ENCODE results near the gene GGCT.
A peak's percentile ranks its signal among the peaks of the same experiment; 100 is the strongest.

The GGCT gene

DNA sequence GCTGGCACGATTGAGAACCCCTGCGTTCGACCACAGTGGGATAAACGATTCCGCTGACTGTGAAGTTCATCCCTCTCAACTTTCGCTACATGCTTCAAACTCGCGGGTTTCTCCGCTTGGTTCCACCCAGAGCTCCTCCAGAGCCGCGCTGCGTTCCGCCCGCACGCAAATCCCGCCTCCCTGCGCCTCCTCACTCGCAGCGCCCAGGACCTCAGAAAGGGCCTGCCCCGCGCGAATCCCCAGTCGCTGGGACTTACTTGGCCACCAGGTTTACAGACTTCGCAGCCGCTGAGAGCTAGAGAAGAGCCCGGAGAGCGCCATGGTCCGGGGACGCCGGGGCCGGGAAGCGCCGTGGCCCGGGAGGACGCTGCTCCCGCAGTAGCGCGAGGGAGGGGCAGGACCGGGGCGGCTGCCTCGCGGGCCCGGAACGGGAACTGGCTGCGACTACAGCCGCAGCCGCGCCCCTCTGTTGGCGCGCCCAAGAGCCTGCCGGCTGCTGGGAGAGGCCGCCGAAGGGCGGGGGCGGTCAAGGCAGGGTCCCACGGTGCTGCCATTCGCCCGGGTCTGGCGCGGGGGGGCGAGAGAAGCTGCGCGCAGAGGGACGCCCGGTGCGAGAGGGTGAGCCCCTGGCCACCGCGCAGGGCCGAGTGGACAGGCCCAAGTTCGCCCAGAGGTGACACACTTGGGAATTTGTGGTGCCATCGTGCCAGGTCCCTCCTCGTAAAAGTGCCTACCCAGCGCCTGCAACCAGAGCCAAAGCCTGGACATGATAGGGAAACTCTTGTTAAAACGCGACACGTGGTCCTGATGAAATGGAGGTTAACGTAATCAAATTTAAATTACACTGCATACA is 26.1 kb downstream of the GGCT start, which contains the start of gene NOD1:
Gene NOD1, minus strand, starts transcription at position 436 of the 853 bp plus-strand sequence. CDS start 21,863 bp downstream, outside the sequence.
- DNase-seq (ENCODE audit: low read depth): no peak

DNA sequence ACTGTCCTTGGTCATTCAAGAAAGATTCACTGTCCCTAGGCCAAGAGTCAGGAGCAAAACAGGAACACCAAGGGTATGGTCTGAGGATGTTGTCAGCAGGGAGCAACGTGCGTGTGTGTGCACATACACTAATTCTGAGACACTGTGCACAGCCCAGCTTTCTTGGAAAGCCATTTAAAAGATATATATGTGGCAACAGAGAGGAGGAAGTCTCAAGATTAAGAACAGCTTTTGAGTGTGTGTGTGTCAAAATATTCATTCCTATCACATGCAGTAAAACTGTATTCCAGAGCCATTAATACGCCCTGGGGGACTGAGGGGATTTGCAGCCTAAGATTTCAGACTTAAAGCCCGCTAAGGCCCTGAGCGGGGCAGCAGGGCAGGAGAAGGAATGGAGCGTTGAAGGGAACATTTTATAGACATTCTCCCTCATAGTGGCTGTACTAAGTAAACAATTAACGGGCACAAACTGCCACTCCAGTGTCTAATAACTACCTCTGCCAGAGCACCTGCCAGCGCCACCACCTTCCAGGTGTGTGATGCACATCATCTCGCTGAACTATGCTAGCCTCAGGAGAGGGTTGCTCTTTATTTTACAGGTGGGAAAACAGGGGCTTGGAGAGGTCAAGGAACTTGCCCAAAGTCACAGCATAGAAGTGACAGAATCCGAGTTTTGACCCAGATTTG is 28.0 kb downstream of the GGCT start:
- DNase-seq (ENCODE audit: low read depth): no peak

DNA sequence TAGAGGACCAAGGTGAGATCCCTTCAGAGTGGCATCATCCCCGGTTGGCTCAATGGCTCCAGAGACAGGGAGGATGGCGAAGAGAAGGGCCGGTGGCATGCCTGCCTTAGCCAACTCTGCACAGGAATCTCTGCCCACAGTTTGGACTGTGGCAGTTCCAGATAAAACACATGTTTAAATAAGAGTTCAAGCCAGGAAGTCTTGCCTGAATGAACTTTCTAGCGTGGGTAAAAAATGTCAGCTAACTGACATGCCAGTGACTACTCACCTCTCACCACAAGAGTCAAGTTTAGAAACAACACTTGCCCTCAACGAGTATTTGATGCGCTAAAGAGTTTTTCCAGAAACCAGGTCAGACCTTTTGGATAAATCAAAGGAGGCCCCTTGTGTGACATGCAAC is 29.0 kb downstream of the GGCT start:
- DNase-seq (ENCODE audit: low read depth): no peak

DNA sequence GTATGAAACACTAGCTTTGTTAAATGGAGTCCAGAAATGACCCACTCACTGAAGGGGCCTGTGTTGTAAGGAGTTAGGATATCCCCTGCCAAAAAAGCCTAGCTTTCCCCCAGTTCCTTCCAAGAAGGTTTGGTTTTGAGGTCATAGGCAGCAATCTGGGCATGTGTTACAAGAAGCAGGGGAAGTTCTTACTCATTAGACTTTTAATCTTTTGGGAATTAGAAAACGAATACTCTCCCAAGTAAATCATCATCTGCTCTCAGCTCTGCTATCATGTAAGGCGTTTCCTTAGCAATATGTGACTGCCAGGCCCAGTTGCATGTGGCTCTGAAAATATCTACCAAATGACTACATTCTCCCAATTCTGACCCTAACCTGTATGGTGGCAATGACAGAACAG is 29.7 kb downstream of the GGCT start:
- DNase-seq (ENCODE audit: low read depth): no peak

DNA sequence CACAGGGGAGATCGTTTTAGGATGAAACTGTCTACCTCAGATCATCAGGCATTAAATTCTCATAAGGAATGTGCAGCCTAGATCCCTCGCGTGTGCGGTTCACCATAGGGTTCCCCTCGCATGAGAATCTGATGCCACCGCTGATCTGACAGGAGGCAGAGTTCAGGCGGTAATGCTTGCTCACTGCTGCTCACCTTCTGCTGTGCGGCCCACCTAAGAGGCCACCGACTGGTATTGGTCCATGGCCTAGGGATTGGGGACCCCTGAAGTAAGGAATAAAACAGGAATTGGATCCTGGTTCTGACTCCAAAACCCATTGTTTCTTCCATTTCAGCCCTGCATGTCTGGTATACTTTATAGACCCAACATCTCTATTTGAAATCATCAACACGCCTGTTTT is 30.1 kb downstream of the GGCT start:
- no peak for DNase-seq (ENCODE audit: low read depth)

DNA sequence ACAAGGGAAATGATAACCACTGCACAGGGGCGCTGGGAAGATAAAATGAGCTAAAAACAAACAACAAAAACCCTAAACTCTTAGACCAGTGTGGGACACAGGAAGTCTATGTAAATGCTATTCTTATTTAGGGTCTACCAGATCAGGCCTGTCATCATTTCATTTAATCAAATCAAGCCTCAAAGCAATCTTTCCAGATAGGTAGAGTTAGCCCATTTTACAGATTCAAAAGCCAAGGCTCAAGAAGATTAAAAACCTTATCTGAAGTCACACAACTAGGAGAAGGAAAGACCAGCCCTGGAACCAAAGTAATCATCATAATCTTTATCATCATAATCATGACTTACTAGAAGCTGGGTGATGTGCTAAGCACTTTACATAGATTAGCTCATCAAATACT is 30.7 kb downstream of the GGCT start:
- no peak for DNase-seq (ENCODE audit: low read depth)

DNA sequence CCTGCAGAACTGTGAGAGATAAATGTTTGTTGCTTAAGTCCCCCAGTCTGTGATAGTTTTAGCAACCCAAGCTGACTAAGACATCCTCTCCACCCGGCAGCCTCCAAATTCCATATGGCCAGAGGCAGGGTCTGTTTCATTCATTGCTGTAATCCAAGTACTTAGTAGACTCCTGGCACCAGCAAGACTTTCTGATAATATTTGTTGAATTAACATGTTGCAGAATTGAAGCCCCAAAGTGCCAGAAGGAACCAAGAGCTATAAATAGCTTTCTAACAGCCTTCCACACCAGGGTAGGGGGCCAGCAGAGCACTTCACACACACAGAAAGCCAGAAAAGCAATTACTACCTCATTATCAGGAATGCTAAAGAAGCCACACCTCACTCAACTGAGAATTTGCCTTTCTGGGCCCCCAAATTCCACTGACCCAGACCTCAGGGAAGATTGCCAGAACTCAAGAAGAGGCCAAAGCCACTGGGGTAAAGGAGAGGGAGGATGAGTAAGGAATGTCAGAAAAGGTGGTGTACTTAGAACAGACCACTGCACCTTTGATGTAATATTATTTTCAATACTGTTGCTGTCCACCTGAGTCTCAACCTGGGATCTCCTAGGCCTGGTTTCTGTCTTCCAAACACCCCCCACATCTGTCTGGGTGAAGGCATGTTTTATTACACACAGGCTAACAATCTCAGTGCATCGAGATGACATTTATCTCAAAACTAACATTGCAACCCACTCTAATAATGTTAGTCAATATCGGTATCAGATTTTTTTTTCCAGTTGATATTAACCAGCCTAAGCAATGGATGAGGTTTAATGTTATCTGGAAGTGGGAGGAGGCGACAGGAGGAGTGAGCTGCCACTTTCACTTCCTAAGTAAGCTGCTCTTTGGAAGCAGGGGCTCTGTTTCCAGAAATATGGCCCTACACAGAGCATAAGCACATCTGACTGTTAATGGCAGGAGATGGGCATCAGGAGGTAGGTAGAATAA is 31.5 kb downstream of the GGCT start:
- no peak for DNase-seq (ENCODE audit: low read depth)

DNA sequence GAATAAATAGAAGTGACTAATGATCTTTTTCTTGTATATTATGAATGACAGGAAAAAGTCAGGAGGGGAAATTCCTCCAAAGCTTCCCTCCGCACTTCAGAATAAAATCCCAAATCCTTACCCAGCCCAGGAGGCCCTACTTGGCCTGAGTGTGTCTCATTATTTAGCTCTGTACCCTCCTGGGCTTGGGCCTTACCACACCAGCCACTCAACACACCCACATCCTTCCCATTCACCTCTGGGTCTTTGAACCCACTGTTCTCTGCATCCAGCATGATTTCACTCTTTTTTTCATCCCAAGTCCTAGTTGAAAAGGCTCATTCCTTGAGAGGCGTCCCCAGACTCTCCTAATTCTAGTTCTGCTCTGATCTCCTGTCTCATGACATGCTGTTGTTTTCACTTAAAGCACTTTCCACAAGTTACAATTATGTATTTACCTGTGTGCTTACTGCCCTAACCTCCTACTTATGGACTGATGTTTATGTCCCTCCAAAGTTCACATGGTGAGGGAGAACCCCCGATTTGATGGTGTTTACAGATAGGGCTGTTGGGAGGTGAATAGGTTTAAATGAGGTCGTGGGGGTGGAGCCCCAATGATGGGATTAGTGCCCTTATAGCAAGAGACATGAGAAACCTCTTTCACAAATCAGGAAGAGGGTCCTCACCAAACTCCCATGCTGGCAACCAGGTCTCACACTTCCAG is 32.4 kb downstream of the GGCT start:
- DNase-seq (ENCODE audit: low read depth): no peak

DNA sequence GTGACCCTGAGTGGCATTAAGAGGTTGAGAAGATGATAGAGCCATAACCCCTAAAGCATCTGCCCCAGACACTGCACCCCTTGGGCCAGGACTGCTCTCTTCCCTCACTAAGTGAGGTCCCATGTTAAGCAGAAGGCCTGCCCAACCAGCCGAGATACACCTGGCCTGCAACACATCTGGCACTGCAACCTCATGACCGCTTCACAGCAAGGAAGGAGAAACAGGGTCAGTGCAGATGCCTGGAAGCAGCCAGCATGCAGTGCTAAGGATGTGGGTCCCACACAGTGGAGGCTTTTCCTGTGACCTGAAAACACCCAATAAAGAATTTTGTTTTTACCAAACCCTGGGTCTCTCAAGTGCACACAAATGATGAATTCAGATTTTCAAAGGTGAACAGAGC is 33.4 kb downstream of the GGCT start:
- DNase-seq (ENCODE audit: low read depth): no peak

DNA sequence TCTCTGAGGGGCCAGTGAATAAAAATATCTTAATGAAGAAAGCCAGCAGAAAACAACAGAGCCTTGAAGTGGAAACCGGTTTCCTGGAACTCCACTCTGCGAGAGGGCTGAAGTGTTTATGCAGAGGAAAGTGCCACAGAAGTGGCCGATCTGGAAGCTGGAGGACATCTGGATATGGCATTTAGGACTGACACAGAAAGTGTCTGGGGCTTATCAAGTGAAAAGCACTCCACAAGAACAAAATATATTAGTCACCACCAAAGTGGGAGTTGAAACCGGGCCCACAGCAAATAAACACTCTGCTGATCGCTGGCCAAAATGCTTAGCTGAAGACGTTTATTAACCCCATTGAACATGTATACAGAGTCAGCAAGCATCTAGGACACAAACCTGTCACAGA is 33.9 kb downstream of the GGCT start:
- DNase-seq (ENCODE audit: low read depth): no peak

DNA sequence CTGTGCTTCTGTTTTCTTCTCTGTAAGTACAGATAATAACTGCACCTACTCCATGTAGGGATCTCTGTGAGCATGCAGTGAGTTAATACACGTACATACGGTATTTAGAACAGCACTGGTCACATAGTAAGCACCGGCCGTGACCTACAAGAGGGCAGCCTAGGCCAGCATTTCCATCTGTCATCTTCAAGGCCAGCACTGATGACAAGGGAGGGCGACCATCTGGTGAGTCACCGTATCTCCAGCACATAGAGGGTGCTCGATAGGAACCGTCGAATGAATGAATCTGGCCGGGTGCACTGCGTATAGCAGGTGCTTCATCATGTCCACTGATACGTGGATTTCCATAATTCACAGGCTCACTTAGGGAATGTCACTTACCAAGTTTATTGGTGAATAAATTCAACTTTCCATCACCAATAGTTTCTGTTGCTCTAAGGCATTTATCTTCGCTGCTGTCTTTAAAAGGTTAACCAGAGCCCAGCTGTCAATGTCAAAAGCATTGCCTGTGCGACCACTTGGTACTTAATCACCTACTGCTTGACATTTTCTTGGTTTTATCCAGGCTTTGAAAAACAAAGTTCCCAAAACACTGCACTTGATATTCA is 34.4 kb downstream of the GGCT start:
- no peak for DNase-seq (ENCODE audit: low read depth)

DNA sequence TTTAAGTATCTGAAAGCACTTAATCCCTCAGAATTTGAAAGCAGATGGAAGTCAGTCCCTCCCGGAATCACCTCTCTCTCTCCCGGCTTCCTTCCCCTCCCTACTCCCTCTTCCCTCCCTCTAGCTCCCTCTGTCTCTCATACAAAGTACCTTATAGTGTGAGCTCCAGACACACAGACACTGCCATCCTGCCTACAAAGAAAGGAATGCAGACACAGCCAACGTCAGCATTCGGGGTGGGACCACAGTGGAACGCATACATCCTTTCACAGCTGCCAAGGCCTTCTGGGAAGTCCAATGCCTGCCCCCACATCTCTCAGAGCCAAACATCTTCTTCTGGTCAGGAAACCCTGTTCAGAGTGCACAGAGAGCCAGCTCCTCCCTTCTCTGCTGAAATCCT is 35.3 kb downstream of the GGCT start:
- peak; percentile 79 for DNase-seq (ENCODE audit: low read depth)

DNA sequence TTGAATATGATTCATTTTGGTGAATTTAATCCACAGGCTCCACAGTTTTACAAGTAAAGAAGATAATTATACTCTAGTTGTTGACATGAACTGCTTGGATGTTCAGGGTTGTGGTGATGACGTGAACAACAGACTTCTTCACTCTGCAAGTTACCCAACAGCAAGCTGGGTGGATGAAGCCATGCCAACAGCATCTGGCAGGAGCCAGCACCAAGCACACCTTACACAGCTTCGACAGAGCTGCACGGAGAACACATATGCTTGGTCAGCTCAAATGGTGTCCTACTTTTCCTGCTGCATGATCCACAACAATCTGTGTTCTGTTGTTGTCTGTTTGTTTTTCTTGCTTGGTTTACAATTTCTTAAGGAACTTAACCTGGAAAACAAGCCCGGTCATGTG is 35.8 kb downstream of the GGCT start:
- no peak for DNase-seq (ENCODE audit: low read depth)

DNA sequence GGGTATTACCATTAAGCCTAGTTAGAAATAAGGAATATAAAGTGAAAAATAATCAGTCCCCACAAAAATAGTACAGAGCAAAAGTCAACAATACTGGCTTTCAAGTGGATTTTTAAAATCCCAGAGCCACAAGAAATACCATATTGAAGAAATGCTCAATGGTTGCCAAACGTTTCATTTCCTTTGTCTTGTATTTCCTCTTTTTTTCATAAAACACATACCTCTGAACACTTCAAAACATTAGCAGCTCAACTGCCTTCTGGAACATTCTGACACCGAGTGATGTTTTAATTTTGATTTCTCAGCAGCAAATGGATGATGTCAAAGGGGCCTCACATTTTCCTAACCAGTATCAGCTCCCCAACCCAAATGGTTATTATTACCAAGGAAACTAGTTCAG is 36.6 kb downstream of the GGCT start:
- no peak for DNase-seq (ENCODE audit: low read depth)

DNA sequence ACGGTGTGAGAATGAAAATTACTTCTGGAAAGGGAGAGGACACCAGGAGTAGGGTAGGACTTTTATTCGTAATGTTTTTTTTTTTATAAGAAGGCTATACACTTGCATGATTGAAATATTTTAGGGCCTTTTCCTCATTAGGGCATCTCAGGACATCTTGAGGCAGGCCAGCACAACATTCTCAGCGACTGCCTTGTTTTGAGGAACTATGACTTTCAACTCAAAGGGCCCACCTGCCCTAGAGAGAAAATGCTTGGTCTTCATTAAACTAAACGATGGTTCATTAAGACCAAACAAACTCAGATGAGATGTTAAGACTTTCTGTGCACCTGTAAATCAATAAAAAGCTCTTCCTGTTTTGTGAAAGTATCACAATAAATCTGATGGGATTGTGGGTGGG is 37.4 kb downstream of the GGCT start:
- no peak for DNase-seq (ENCODE audit: low read depth)

DNA sequence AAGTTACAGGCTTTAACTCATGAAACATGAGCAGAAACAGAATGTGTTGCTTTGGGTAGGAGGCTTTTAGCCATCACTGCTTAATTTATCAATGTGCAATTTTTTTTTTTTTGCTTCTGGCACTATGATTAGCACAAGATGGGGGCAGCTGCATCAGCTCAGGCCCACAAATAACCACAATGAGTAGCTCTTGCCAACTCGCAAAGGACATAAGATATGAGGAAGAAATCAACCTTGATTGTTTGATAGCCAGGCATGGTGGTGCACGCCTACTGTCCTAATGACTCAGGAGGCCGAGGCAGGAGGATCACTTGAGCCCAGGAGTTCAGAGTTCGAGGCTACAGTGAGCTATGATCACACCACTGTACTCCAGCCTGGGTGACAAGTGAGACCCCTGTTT is 38.4 kb downstream of the GGCT start:
- DNase-seq (ENCODE audit: low read depth): no peak

DNA sequence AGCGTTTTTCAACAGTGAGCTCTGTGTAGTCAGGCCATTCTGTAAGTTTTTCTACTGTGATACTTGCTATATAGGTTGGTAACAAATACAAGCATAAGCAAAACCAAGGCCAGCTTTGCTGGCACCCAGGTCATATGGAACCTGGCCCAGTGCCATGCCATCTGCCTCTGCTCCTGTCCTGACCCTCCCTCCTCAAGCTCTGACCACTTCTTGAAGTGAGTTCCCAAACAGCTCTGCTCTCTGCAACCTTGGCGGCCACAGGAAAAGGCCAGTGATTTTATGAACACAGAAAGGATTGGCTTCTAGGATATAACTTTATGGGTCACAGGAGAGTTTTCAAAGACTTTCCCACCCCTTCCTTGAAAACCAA is 38.8 kb downstream of the GGCT start:
- DNase-seq (ENCODE audit: low read depth): no peak

DNA sequence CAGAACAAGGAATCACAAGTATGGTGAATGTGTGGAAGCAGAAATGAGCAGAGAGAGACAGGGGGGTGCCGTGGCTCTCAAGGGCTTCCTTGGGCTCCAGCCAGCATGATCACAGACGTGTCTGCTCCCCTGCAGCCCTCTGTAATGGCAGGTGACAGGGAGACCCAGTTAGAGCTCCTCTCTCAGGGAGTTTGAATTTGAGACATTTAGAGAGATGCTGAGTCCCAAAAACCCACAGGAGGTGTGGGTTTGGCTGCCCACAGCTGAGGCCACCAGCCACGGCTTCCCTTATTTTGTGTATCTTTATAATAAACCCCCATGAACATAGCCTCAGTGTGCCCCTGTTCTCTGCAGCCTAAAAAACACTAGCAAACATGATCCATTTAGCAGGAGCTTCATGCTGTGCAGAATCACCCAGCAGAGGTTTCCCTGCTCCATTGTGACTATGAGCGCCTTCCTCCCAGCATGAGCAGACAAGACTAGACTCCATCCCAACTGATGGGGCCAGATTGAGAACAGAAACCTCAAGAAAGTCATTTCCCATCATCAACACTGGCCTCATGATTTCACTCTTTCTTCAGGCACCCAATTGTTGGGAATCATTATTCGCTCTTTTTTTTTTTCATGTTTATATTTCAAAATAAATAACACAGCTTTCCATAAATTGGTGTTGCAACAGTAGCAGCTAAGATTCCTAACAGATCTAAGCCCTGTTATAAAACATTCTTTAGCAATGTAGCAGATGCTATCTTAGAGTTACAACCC is 39.4 kb downstream of the GGCT start:
- DNase-seq (ENCODE audit: low read depth): no peak

DNA sequence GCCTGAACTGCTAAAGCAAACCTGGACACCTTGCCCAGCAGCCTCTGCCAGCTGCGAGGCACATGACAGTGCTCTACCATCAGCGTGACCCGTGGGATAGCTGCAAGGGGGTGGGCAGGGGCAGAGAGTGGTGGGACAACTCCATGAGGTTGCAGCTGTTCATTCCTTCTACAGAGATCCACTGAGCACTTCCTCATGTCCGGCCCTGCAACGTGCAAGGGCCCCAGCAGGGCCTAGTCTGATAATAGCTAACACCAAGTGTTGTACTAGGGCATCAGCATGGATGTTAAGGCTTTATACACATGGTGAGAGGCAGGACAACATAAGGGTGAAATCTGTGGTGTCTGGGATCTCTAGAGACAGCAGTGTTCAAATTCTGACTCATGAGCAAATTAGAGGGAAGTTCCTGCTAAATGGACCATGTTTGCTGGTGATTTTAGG is 40.4 kb downstream of the GGCT start:
- no peak for DNase-seq (ENCODE audit: low read depth)

DNA sequence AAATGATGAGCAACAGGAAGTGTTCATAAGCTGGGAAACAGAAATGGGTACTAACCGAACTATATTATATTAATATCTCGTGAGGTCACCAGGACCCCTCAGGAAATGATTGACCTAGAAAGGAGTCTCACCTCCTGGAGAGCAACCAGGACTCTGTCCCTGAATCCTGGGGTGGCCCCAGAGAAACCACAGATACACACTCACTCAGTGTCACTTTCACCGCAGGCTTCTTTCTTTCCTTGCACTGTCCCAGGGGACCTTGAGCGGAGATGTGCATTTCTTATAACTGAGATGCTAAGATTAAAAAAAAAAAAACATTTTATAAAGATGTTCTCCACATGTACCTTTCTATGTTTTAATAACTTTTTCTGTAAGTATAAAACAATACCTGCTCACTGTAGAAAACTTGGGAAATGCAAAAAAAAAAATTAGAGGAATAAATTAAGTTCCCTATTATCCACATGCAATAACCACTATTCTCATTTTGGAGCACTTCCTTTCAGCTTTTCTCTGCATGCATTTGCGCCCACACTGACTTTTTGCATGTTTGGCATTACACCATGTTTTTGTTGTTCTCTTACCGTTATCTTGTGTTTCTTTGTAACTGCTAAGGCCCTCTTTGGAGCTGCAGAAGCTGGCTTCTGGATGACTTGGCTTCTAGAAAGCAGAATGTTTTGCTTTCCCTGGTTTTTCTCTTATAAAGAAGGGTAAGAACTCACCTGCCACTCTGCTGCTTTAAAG is 41.1 kb downstream of the GGCT start:
- no peak for DNase-seq (ENCODE audit: low read depth)

Measured in HS-27A (cell line).